Upper lobe of right lung (tissue), 1 donor: ENCODE data around the gene MAB21L1. TPM values are rescaled to one million over a fixed set of nuclear protein-coding genes. Genes with fewer than 3 reads are reported as not detected.

Experiments
- ATAC-seq: fragments of 200-7000 bp; cut with Tn5 transposase; one replicate; pipeline ENCODE4 v1.9.1; 2020; ENCODE audit warnings: mild to moderate bottlenecking, moderate library complexity
- DNase-seq: peaks from one replicate; pipeline ENCODE4 v3.0.0-alpha.2; 2020
- H3K27ac ChIP-seq: fragments of 200-600 bp; one replicate; pipeline ENCODE4 v1.8.0; 2022
- H3K27me3 ChIP-seq: fragments of 200-600 bp; one replicate; pipeline ENCODE4 v1.8.0; 2022; ENCODE audit warnings: mild to moderate bottlenecking
- H3K36me3 ChIP-seq: fragments of 200-600 bp; one replicate; pipeline ENCODE4 v1.8.0; 2022
- H3K4me1 ChIP-seq: fragments of 200-600 bp; one replicate; pipeline ENCODE4 v1.8.0; 2022
- H3K4me3 ChIP-seq: fragments of 200-600 bp; one replicate; pipeline ENCODE4 v1.8.0; 2022; ENCODE audit warnings: mild to moderate bottlenecking
- H3K9me3 ChIP-seq: fragments of 200-600 bp; one replicate; pipeline ENCODE4 v1.8.0; 2022
- CTCF ChIP-seq: fragments of 200-600 bp; IDR thresholded peaks from one replicate; pipeline ENCODE4 v1.8.0; 2022; ENCODE audit warnings: antibody characterized with exemption
- intact Hi-C: fragments of 100-400 bp; cut with DNase I; formaldehyde crosslinking; loops from one replicate; pipeline ENCODE4 v1.11.0; 2022
- total RNA-seq: library from RNA; stranded (reverse); fragmentation: NEBNext Ultra II Directional; extraction: Animal tissue kit (Norgen Biotek cat#: 25700); gene quantifications from one replicate; pipeline ENCODE4 v1.2.1, GENCODE V29; 2021
- donor health status: DM: no; HTN: yes; CAD: no; lungs with severe emphysema.

Gene MAB21L1
- total RNA-seq, 1 donor from 2014 or later = 0.17 TPM

GRCh38 chr13:35470671-35471661, 5.5 kb downstream of the MAB21L1 start:
- intact Hi-C loops = no loop called here
- no peak overlapping the region for H3K27ac ChIP-seq
- no peak for TF ChIP-seq CTCF
- H3K4me3 ChIP-seq = peak overlapping the region; percentile 36
- DNase-seq (no peak), ATAC-seq (peak; percentile 77)
- H3K9me3 ChIP-seq = no peaks in the 10 kb centered on the region
- peaks cover 5% of the 10 kb centered on the region for H3K4me1 ChIP-seq
- no peaks in the 10 kb centered on the region for H3K36me3 ChIP-seq
- H3K27me3 ChIP-seq = peaks cover 76% of the 10 kb centered on the region

- no peak for DNase-seq
- no peak overlapping the region for H3K27ac ChIP-seq
- ATAC-seq = no peak
- no peaks in the 10 kb centered on the region for H3K36me3 ChIP-seq
- no peak for TF ChIP-seq CTCF
- no peak overlapping the region for H3K4me3 ChIP-seq
- no peaks in the 10 kb centered on the region for H3K9me3 ChIP-seq
- H3K27me3 ChIP-seq = peaks cover 66% of the 10 kb centered on the region
- intact Hi-C loops = no loop called here
- peaks cover 5% of the 10 kb centered on the region for H3K4me1 ChIP-seq
Observed at GRCh38 chr13:35469806-35470525, 6.5 kb downstream of the MAB21L1 start.

- intact Hi-C loops = no loop called here
- peaks cover 48% of the 10 kb centered on the region for H3K27me3 ChIP-seq
- H3K27ac ChIP-seq = no peak overlapping the region
- H3K36me3 ChIP-seq = no peaks in the 10 kb centered on the region
- TF ChIP-seq CTCF = no peak
- no peak overlapping the region for H3K4me3 ChIP-seq
- ATAC-seq = no peak
- no peak for DNase-seq
- no peaks in the 10 kb centered on the region for H3K9me3 ChIP-seq
- H3K4me1 ChIP-seq = peaks cover 5% of the 10 kb centered on the region
Observed at GRCh38 chr13:35468195-35468594, 8.3 kb downstream of the MAB21L1 start.

GRCh38 chr13:35465371-35465770, 11.1 kb downstream of the MAB21L1 start:
- Histone ChIP-seq H3K4me3 (no peak overlapping the region), H3K36me3 (no peaks in the 10 kb centered on the region), H3K27me3 (peaks cover 23% of the 10 kb centered on the region), H3K9me3 (no peaks in the 10 kb centered on the region), H3K4me1 (peaks cover 1% of the 10 kb centered on the region), H3K27ac (no peak overlapping the region)
- intact Hi-C loops = no loop called here
- DNase-seq (no peak), ATAC-seq (no peak)
- no peak for TF ChIP-seq CTCF

GRCh38 chr13:35460061-35460460, 16.4 kb downstream of the MAB21L1 start:
- ATAC-seq (no peak), DNase-seq (no peak)
- Histone ChIP-seq H3K4me1 (no peaks in the 10 kb centered on the region), H3K27ac (no peak overlapping the region), H3K4me3 (no peak overlapping the region), H3K36me3 (no peaks in the 10 kb centered on the region), H3K9me3 (no peaks in the 10 kb centered on the region), H3K27me3 (no peaks in the 10 kb centered on the region)
- no peak for TF ChIP-seq CTCF
- intact Hi-C loops = no loop called here
